GM12878 (cell line): ENCODE measurements around the gene DKC1. TPM values are rescaled to one million over a fixed set of nuclear protein-coding genes. Genes with fewer than 3 reads are reported as not detected.

Experiments
- ATAC-seq: fragments of 200-7000 bp; cut with Tn5 transposase; 3 replicates; pipeline ENCODE4 v1.9.1; 2020; ENCODE audit warnings: mild to moderate bottlenecking, moderate library complexity
- BruUV-seq: library from RNA; stranded (reverse); fragments of 400-500 nt; replicated peaks from 2 replicates; lab custom pipeline; 2021; lab: Mats Ljungman, UMichigan
- CTCF ChIA-PET: fragments of 300-600 bp; sonication (Branson Sonifier 250); formaldehyde crosslinking; extraction: SDS; loops from one replicate; lab custom pipeline; 2021; ENCODE audit warnings: inconsistent platforms; lab: Yijun Ruan, JAX
- POLR2A ChIA-PET: fragments of 350-600 bp; formaldehyde crosslinking; extraction: SDS; loops from one replicate; lab custom pipeline; 2021; ENCODE audit warnings: inconsistent platforms; lab: Charles Lee
- RAD21 ChIA-PET: fragments of 300-600 bp; sonication (Branson Sonifier 250); formaldehyde crosslinking; loops from one replicate; lab custom pipeline; 2023; ENCODE audit warnings: antibody characterized with exemption; ENCODE audit not compliant: unreplicated experiment; lab: Charles Lee
- SMC1A ChIA-PET: fragments of 300-600 bp; sonication (Branson Sonifier 250); formaldehyde crosslinking; loops from one replicate; lab custom pipeline; 2023; ENCODE audit not compliant: unreplicated experiment, uncharacterized antibody; lab: Charles Lee
- DNase-seq: peaks from one replicate; pipeline ENCODE4 v3.0.0-alpha.2; 2011; ENCODE audit warnings: low read depth, low spot score
- FAIRE-seq: peaks from 3 replicates; lab custom pipeline; 2011; peaks lifted over from hg19 to GRCh38; lab: Jason Lieb, UNC
- H2AFZ ChIP-seq: 2 replicates; pipeline ENCODE4 v1.6.0; 2011; ENCODE audit warnings: low read depth, low read length, control low read depth; ENCODE audit not compliant: control insufficient read depth
- H3K27ac ChIP-seq: 2 replicates; pipeline ENCODE4 v1.5.1; 2011; ENCODE audit warnings: control low read depth; ENCODE audit not compliant: control insufficient read depth, insufficient read depth
- H3K27me3 ChIP-seq, 2 experiments: replicated peaks in 1 of 2; 2 replicates each; pipeline versions ENCODE4 v1.6.0 to v1.6.1; 2011; ENCODE audit warnings: low read length in 1 of 2; ENCODE audit not compliant: control insufficient read depth in 2 of 2, insufficient read depth in 2 of 2
- H3K36me3 ChIP-seq, 2 experiments: 2 replicates each; pipeline ENCODE4 v1.5.1; 2011; ENCODE audit warnings: low read length in 1 of 2; ENCODE audit not compliant: control insufficient read depth in 2 of 2, insufficient read depth in 2 of 2
- H3K4me1 ChIP-seq: 2 replicates; pipeline ENCODE4 v1.6.1; 2011; ENCODE audit warnings: mild to moderate bottlenecking, low read length, moderate library complexity, mixed read lengths; ENCODE audit not compliant: control insufficient read depth, insufficient read depth
- H3K4me2 ChIP-seq: 2 replicates; pipeline ENCODE4 v1.6.0; 2011; ENCODE audit warnings: control low read depth; ENCODE audit not compliant: control insufficient read depth, insufficient read depth
- H3K4me3 ChIP-seq: fragments of 200-600 bp; sonication (generic); 2 replicates; pipeline ENCODE4 v1.5.1; 2016
- H3K79me2 ChIP-seq: 2 replicates; pipeline ENCODE4 v1.6.0; 2011; ENCODE audit warnings: low read length; ENCODE audit not compliant: control insufficient read depth, insufficient read depth
- H3K9ac ChIP-seq: 2 replicates; pipeline ENCODE4 v1.8.0; 2011; ENCODE audit warnings: low read length, control low read depth, mixed read lengths; ENCODE audit not compliant: control insufficient read depth, insufficient read depth
- H3K9me3 ChIP-seq: replicated peaks from 3 replicates; pipeline ENCODE4 v1.5.1; 2011; ENCODE audit warnings: mild to moderate bottlenecking, low read length; ENCODE audit not compliant: control insufficient read depth, insufficient read depth
- H4K20me1 ChIP-seq: 2 replicates; pipeline ENCODE4 v1.6.0; 2011; ENCODE audit not compliant: control insufficient read depth, insufficient read depth
- EED ChIP-seq: sonication (generic); IDR thresholded peaks from 2 replicates; pipeline ENCODE4 v1.6.1; 2016; ENCODE audit warnings: antibody characterized with exemption, low read depth
- ELK1 ChIP-seq: IDR thresholded peaks from 2 replicates; pipeline ENCODE4 v1.6.1; 2012; ENCODE audit warnings: low read depth, low read length, improper control_type of control experiment
- EP300 ChIP-seq, 2 experiments: fragments of 150-350 bp in 1 of 2; IDR thresholded peaks; 2 replicates each; pipeline ENCODE4 v1.6.1; 2011 to 2012; ENCODE audit warnings: low read depth in 2 of 2, low read length in 2 of 2, borderline replicate concordance in 1 of 2, improper control_type of control experiment in 1 of 2, inconsistent platforms in 1 of 2; ENCODE audit not compliant: control insufficient read depth in 1 of 2
- ETV6 ChIP-seq, 2 experiments: fragments of 450-650 bp in 1 of 2; IDR thresholded peaks in 1 of 2; conservative IDR thresholded peaks in 1 of 2; 2 replicates each; pipeline ENCODE4 v1.6.1; 2014; ENCODE audit warnings: antibody characterized with exemption in 1 of 2, borderline replicate concordance in 1 of 2, low read depth in 1 of 2, mild to moderate bottlenecking in 1 of 2, moderate library complexity in 1 of 2
- NFYB ChIP-seq: IDR thresholded peaks from 2 replicates; pipeline ENCODE4 v1.6.1; 2011; ENCODE audit warnings: low read depth, mild to moderate bottlenecking, low read length, improper control_type of control experiment, moderate library complexity; ENCODE audit not compliant: insufficient read depth
- POLR2AphosphoS2 ChIP-seq: IDR thresholded peaks from 2 replicates; pipeline ENCODE4 v1.6.1; 2011; ENCODE audit warnings: low read depth, mild to moderate bottlenecking, low read length, improper control_type of control experiment, moderate library complexity
- RUNX3 ChIP-seq: IDR thresholded peaks from 2 replicates; pipeline ENCODE4 v1.6.1; 2012; ENCODE audit warnings: low read length, inconsistent platforms
- TCF7 ChIP-seq: IDR thresholded peaks from 2 replicates; pipeline ENCODE4 v1.6.1; 2014; ENCODE audit warnings: antibody characterized with exemption, borderline replicate concordance
- ZNF687 ChIP-seq: fragments of 450-650 bp; IDR thresholded peaks from 2 replicates; pipeline ENCODE4 v1.6.1; 2017; ENCODE audit warnings: mild to moderate bottlenecking, moderate library complexity
- WGBS: methylation state at CpG from one replicate; pipeline ENCODE4 v1.1.6; 2016; ENCODE audit warnings: low lambda C conversion rate; ENCODE audit not compliant: insufficient replicate concordance, insufficient coverage; ENCODE audit errors: missing lambda C conversion rate; 5-methylcytosine and 5-hydroxymethylcytosine counted together
- in situ Hi-C: fragments of 300-500 bp; cut with MboI; formaldehyde crosslinking; loops from 9 replicates; pipeline ENCODE4 v1.14.3; 2018; ENCODE audit warnings: mixed read lengths
- intact Hi-C: fragments of 100-400 bp; cut with micrococcal nuclease; formaldehyde crosslinking; loops from one replicate; pipeline ENCODE4 v1.14.2; 2022; ENCODE audit not compliant: unreplicated experiment
- polyA plus RNA-seq, 11 experiments: library from polyadenylated mRNA; depleted of rRNA in 4 of 11; unstranded in 6 of 11; stranded (reverse) in 5 of 11; fragments of >200 nt; fragmentation: Nextera tagmentation in 4 of 11; fragmentation: Illumina TruSeq in 1 of 11; extraction: Ambion mirVana in 4 of 11; extraction: Trizol in 1 of 11; gene quantifications; 1 replicate in 1 of 11; 2 replicates in 10 of 11; pipeline versions ENCODE4 v1.2.1 to v1.2.3, GENCODE V29; 2011 to 2016; ENCODE audit warnings: inconsistent platforms in 2 of 11, missing spikeins in 2 of 11, low read depth in 1 of 11
- total RNA-seq, 4 experiments: library from RNA; depleted of rRNA in 3 of 4; stranded (reverse); fragments of >200 nt in 3 of 4; fragmentation: Illumina TruSeq in 1 of 4; extraction: Trizol in 1 of 4; gene quantifications; 2 replicates each; pipeline versions ENCODE4 v1.2.1 to v1.2.3, GENCODE V29; 2013 to 2021

DKC1 gene
- total and polyA plus RNA-seq, 10 of the 15 experiments (the other 5 are each of a cell fraction or from before 2014, with no cell fraction given), result 70.1 to 159 (median 116) TPM

GRCh38 chrX:154715825-154716224 lies 46.8 kb upstream of the DKC1 start (continued):
- TF ChIP-seq ZNF687, result no peak

- FAIRE-seq (no peak), ATAC-seq (no peak), DNase-seq (no peak)
- Histone ChIP-seq H3K36me3 (no peaks in the 10 kb centered on the region), H3K9me3 (no peaks in the 10 kb centered on the region; the same call in 2 of the 3 replicates), H3K27ac (no peak overlapping the region), H3K4me1 (peaks cover 21% of the 10 kb centered on the region), H3K4me2 (no peak overlapping the region), H3K9ac (no peak overlapping the region), H3K4me3 (no peak overlapping the region), H2AFZ (no peak overlapping the region), H3K27me3 (no peaks in the 10 kb centered on the region), H3K79me2 (no peaks in the 10 kb centered on the region), H4K20me1 (no peaks in the 10 kb centered on the region)
- POLR2A ChIA-PET, result no interaction called here
- SMC1A ChIA-PET, result interaction anchor here (1.1 to 2.1 kb wide), 3 partner anchors 17 to 122 kb away, joined by 3 to 7 read pairs (median 3); no protein-coding TSS in a partner anchor
- 36% methylated on average over 7 of the region's 7 CpGs for WGBS
- no peak for TF ChIP-seq NFYB
- peak in 1 of 2 experiments; percentile 32; a peak in 1 of 4 replicates for TF ChIP-seq ETV6 (conservative IDR thresholded peaks at IDR 0.05 in 1 of 2, IDR thresholded peaks at IDR 0.05 in 1 of 2; ENCODE audit: borderline replicate concordance in 1 of 2, low read depth in 1 of 2)
- TF ChIP-seq EED, result 0 out of 2 replicates have a peak, but pooled peaks have one; percentile 18
- no peak for TF ChIP-seq POLR2AphosphoS2
- no peak for TF ChIP-seq EP300 (IDR thresholded peaks at IDR 0.05; ENCODE audit: borderline replicate concordance in 1 of 2, control insufficient read depth in 1 of 2, low read depth in 2 of 2, low read length in 2 of 2)
- TF ChIP-seq ELK1, result no peak
- no peak for TF ChIP-seq TCF7
- peak; percentile 63 for TF ChIP-seq RUNX3
- in situ Hi-C loops (no loop called here), intact Hi-C loops (loop anchor here (5.0 kb wide), 1 partner anchor 124 kb away; no protein-coding TSS in a partner anchor)
- CTCF ChIA-PET, result interaction anchor here (0.6 to 1.6 kb wide), 2 partner anchors 30 to 32 kb away, joined by 3 to 13 read pairs; no protein-coding TSS in a partner anchor
- no TSS peak for BruUV-seq
- RAD21 ChIA-PET, result interaction anchor here (2.4 kb wide), 1 partner anchor 31 kb away, joined by 10 read pairs; no protein-coding TSS in a partner anchor
These were observed 44.8 kb upstream of the DKC1 start for GRCh38 chrX:154717824-154718223.
